GM13977 (cell line): ENCODE results near the gene AGBL1.

Source experiments
- DNase-seq: peaks from one replicate; pipeline ENCODE4 v3.0.0; 2012; ENCODE audit warnings: low spot score
- in situ Hi-C: fragments of 300-500 bp; cut with MboI; formaldehyde crosslinking; loops from one replicate; pipeline ENCODE4 v1.12.0; 2022; ENCODE audit warnings: low sequenced_read_pairs, low pct_unique_long_range_greater_than_20kb, mixed read lengths, inconsistent platforms; ENCODE audit not compliant: unreplicated experiment
- TF ChIP-seq, protein P1 (sequence below): IDR thresholded peaks from 2 replicates; pipeline ENCODE4 v1.5.1; 2012; ENCODE audit warnings: mild to moderate bottlenecking, control low read depth; ENCODE audit not compliant: insufficient read depth; ENCODE audit errors: extremely low read depth, missing control alignments

The AGBL1 gene

DNA sequence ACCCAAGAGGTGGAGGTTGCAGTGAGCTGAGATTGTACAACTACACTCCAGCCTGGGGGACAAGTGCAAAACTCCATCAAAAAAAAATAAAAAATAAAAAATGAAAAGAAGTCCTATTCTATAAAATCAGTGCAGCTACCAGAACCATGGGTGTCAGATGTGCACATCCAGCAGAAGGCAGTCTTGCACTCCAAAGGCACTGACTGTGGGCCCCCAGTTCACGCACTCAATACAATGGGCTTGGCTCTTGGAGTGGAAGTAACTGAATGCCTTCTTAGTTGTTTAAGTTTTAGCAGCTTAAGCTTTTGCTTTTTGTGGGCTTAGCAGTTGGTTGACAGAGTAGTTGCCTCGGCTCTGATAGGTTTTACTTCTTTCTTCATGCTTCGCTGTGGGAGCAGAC lies 141.4 kb downstream of the AGBL1 start:
- no peak for DNase-seq
- in situ Hi-C loops, result no loop called here
- TF ChIP-seq, protein P1, sequence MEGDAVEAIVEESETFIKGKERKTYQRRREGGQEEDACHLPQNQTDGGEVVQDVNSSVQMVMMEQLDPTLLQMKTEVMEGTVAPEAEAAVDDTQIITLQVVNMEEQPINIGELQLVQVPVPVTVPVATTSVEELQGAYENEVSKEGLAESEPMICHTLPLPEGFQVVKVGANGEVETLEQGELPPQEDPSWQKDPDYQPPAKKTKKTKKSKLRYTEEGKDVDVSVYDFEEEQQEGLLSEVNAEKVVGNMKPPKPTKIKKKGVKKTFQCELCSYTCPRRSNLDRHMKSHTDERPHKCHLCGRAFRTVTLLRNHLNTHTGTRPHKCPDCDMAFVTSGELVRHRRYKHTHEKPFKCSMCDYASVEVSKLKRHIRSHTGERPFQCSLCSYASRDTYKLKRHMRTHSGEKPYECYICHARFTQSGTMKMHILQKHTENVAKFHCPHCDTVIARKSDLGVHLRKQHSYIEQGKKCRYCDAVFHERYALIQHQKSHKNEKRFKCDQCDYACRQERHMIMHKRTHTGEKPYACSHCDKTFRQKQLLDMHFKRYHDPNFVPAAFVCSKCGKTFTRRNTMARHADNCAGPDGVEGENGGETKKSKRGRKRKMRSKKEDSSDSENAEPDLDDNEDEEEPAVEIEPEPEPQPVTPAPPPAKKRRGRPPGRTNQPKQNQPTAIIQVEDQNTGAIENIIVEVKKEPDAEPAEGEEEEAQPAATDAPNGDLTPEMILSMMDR, result no peak

DNA sequence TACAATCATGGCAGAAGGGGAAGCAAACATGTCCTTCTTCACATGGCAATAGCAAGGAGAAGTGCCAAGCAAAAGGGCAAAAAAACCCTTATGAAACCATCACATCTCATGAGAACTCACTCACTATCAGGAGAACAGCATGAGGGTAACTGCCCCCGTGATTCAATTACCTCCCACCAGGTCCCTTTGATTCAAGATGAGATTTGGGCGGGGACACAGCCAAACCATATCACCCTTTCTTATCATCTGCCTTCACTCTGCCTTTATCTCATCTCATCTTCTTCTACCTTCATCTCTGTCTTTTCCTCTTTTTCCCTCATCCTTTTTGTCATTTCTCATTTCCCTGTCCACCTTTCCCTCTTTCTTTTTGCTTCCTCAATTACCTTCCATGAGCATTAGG lies 149.6 kb downstream of the AGBL1 start:
- TF ChIP-seq, protein P1, result no peak
- in situ Hi-C loops, result no loop called here
- no peak for DNase-seq

DNA sequence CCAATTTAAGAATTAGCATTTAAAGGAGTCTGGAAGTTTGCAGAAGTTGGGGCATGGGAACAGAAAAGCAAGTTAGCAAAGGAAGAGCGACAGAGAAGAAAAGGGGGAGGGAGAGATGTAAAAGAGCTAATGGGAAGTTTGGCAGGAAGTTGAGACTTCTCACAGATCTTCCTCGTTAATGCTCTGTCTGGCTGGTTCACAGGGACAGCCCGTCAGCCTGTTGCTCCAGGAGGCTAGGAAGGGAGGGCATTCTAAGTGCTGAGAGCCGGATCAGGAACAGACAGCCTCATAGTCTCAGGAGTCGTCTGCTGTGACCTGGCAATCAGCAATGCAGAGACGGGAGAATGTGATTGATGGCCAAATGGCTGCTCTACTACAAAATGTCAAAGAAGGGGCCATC lies 150.3 kb downstream of the AGBL1 start:
- DNase-seq, result no peak
- in situ Hi-C loops, result no loop called here
- TF ChIP-seq, protein P1, result no peak

DNA sequence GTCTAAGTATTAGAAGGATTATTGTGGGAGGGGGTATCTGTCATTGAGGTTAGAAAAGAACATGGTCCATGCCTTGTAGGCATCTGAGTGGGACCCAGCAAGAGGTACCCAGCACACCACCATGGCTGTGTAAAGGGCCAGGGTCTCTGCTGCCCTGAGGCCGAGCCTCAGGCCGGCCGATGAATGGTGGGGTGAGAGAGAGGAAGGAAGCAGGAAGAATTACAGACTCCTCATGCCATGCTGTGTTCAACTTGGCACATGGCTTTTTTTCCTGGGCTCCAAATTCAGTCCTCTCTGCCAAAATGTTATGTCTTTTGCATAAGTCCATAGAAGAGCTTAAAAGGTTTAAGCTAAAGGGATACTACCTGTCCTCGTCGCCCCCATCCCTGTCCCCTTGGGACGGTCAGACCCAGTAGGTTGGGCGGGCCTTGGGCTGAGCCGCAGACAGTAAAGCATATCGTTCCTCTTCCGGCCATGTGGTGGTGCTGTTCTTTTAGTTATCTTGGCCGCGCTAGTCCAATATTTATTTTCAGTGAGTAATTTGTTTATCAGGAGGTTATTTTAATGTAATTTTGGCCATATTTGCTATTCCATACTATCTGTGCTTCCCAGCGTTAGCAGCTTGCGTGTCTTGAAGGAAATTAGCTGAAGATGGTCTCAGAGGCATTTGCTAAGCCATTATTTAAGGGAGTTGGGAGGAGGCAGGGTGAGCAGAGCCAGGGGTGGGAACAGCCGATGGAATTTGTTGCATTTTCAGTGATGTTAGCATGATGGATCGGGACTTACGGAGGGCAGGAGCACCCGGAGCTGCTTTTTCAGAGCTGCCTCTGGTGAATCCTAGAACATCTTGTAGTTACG lies 152.4 kb downstream of the AGBL1 start:
- DNase-seq, result peak; percentile 38
- in situ Hi-C loops, result no loop called here
- TF ChIP-seq, protein P1, result peak; percentile 66

DNA sequence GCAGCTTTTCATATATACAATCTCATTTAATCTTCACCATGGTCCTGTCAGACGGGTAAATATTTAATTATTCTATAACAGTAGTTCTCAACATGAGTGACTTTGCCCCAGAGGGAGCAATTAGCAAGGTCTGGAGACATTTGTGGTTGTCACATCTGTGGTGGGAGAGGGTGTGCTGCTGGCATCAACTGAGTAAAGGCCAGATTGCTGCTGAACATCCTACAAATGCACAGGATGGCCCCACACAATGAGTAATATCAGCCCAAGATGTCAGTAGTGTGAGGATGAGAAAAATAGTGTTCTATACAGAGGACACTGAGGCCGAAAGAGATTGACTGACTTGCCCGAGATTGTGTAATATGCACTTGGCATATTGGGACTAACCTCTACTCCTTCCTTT lies 156.0 kb downstream of the AGBL1 start:
- no peak for DNase-seq
- in situ Hi-C loops, result no loop called here
- TF ChIP-seq, protein P1, result no peak

DNA sequence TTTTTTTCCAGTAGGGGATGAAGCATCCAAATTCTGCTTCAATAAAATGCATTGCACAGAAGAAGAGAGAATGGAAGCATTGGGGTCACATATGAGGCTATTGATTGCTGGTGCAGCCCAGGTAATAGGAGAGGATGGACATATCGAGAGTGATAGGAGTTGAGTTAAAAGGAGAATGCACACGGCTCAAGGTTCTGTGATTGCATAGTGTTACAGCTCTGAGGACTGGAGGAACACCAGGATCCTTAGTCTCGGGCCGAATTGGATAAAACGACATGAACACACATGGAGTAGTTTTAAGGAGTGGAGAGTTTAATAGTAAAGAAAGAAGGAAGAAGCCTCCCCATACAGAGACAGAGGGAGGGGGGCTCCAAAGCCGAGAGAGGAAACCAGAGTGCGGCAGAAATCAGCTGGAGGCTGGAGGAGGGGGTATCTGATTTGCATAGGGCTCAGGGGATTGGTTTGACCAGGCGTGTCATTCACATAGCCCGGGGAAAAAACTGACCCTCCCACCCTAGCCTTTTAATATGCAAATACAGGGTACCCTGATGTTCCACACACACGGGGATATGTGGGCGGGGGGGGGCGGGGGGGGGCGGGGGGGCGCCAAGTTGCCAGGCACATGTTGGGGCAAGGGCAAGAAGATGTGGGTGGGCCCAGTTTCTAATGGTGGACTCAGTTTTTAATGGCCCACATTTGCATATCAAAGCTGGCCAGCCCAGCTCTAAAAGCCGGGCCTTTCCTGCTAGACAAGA lies 156.9 kb downstream of the AGBL1 start:
- TF ChIP-seq, protein P1, result no peak
- DNase-seq, result no peak
- in situ Hi-C loops, result no loop called here
